ENCODE results near the gene RBKS. TPM values are rescaled to one million over a fixed set of nuclear protein-coding genes. Genes with fewer than 3 reads are reported as not detected.

Gene RBKS
- total and polyA plus RNA-seq, 12 donors, result 0.88 to 9.1 (median 5.0) TPM

DNA sequence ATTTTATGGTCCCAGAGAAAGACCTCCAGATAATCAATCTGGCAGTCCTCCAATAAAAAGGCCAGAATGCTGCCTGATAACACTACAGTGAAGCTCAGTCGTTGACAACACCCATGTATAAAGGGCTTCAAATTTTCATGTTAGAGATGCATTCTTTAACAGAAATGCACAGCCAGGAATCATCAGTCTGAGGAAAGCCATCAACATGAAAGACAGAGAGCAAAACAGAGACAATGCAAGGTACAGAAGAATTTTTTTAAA, 14.1 kb upstream of the RBKS start:
- DNase-seq, result no peak
- Histone ChIP-seq H3K27me3 (no peaks in the 10 kb centered on the region), H3K27ac (no peak overlapping the region), H3K4me3 (no peak overlapping the region), H3K36me3 (peaks cover 0 to 22% (median 0%) of the 10 kb centered on the region in 9 donors), H3K9me3 (no peaks in the 10 kb centered on the region), H3K4me1 (peaks cover 0 to 33% (median 21%) of the 10 kb centered on the region in 9 donors)
- ATAC-seq, result no peak
- TF ChIP-seq, protein P1, sequence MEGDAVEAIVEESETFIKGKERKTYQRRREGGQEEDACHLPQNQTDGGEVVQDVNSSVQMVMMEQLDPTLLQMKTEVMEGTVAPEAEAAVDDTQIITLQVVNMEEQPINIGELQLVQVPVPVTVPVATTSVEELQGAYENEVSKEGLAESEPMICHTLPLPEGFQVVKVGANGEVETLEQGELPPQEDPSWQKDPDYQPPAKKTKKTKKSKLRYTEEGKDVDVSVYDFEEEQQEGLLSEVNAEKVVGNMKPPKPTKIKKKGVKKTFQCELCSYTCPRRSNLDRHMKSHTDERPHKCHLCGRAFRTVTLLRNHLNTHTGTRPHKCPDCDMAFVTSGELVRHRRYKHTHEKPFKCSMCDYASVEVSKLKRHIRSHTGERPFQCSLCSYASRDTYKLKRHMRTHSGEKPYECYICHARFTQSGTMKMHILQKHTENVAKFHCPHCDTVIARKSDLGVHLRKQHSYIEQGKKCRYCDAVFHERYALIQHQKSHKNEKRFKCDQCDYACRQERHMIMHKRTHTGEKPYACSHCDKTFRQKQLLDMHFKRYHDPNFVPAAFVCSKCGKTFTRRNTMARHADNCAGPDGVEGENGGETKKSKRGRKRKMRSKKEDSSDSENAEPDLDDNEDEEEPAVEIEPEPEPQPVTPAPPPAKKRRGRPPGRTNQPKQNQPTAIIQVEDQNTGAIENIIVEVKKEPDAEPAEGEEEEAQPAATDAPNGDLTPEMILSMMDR (IDR thresholded peaks at IDR 0.05), result no peak
- intact Hi-C loops (cut with DNase I), result no loop called here
- 51 to 68% methylated on average over 1 of the region's 1 CpG for WGBS, 2 donors

DNA sequence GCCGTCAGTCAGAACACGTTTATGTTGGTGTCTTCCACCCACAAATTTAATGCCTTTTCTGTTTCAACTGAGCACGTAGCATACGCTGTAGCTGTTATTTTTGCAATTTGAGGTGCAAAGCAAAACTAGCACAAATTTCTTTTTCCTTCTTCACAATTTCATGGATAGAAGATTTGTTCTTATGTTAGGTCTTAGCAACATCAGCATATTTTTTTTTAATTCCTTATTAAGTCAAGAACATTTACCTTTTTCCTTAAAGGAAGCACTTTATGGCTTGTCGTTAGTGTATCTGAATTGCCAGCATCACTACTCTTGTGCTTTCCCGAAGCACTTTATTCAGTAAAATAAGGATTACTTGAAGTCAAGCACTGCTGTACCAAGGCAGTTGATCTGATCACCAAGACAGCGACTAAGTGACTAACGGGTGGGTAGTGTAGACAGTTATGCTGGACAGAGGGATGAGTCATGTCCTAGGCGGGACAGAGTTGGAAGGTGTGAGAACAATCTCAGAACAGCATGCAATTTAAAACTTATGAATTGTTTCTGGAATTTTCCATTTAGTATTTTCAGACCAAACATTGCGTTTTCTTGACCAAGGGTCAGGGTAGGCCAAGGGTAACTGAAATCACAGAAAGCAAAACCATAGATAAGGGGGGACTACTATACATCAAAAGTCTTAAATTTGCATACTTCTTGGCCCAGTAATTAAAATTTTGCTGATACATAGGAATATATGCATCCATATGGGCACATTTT, 13.6 kb upstream of the RBKS start:
- TF ChIP-seq, protein P1 (IDR thresholded peaks at IDR 0.05), result no peak
- Histone ChIP-seq H3K4me3 (no peak overlapping the region), H3K36me3 (peaks cover 0 to 27% (median 0%) of the 10 kb centered on the region in 9 donors), H3K9me3 (no peaks in the 10 kb centered on the region), H3K27ac (no peak overlapping the region), H3K4me1 (peaks cover 0 to 33% (median 21%) of the 10 kb centered on the region in 9 donors), H3K27me3 (no peaks in the 10 kb centered on the region)
- DNase-seq (no peak), ATAC-seq (peak in 3 of 8 donors; percentile 35 to 56 (median 55))
- 91 to 92% methylated on average over 10 of the region's 10 CpGs for WGBS, 2 donors
- intact Hi-C loops (cut with DNase I), result no loop called here

DNA sequence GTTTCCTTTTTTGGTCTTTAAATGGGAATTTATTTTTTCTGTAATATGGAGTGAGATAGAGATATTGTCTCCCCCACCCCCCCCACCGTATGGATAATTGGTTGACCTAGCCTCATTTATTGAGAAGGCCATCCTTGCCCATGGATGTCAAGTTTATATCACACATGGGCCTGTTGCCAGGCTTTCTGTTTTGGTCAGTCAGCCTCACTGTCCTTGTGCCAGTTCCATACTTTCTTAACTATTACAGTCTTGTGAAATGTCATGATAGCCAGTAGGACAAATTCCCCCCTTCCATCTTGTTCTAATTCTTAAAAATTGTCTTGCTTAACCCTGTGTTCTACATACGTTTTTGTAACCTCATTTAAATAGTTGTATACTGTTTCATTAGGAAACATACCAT, 12.8 kb upstream of the RBKS start:
- intact Hi-C loops (cut with DNase I), result no loop called here
- Histone ChIP-seq H3K27ac (no peak overlapping the region), H3K4me1 (peaks cover 0 to 35% (median 21%) of the 10 kb centered on the region in 9 donors), H3K27me3 (no peaks in the 10 kb centered on the region), H3K36me3 (peaks cover 0 to 35% (median 0%) of the 10 kb centered on the region in 9 donors), H3K4me3 (no peak overlapping the region), H3K9me3 (no peaks in the 10 kb centered on the region)
- 74 to 75% methylated on average over 2 of the region's 2 CpGs for WGBS, 2 donors
- ATAC-seq (no peak), DNase-seq (no peak)
- TF ChIP-seq, protein P1 (IDR thresholded peaks at IDR 0.05), result no peak

DNA sequence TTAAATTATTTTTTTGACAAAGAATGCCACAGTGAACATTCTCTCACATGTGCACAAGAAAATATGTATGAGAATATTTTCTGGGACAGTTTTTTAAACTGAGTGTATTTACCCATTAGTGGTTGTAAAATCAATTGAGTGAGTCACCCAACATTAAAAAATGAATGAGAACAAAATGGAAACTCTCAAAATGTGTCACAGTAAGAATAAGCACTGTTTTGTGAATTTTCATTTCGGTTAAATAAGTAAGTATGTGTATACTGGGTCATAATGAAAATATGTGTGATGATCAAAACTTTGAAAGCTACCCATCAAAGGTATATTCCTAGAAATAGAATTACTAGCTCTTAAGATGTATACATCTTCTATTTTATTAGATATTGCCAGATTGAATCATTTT, 11.9 kb upstream of the RBKS start:
- intact Hi-C loops (cut with DNase I), result no loop called here
- no peak overlapping the region for H3K27ac ChIP-seq

More for the DNA sequence above, 11.9 kb upstream of the RBKS start:
- TF ChIP-seq, protein P1 (IDR thresholded peaks at IDR 0.05), result no peak
- Histone ChIP-seq H3K36me3 (peaks cover 0 to 40% (median 0%) of the 10 kb centered on the region in 9 donors), H3K27me3 (no peaks in the 10 kb centered on the region), H3K4me1 (peaks cover 0 to 39% (median 15%) of the 10 kb centered on the region in 9 donors), H3K9me3 (no peaks in the 10 kb centered on the region), H3K4me3 (no peak overlapping the region)
- ATAC-seq, result no peak
- WGBS, 2 donors, result 94 to 96% methylated on average over 1 of the region's 1 CpG
- no peak for DNase-seq

Measured in heart right ventricle (tissue), 16 donors.